HG02571 (cell line): Measurements from ENCODE around the gene PACRG.
"Not testable (repeated sequence)": the region's sequence is repeated elsewhere in the genome, so short reads cannot be mapped to it uniquely, and the experiment has no call there.

Source experiments
- ATAC-seq: cut with Tn5 transposase; IDR thresholded peaks from one replicate; pipeline ENCODE4 v1.9.1; 2021; ENCODE audit warnings: mild to moderate bottlenecking, moderate library complexity; ENCODE audit not compliant: unreplicated experiment

The PACRG gene

GRCh38 chr6:162727322-162728182 lies at the start of gene PACRG, which contains the start of gene PRKN:
Gene PACRG (plus strand): TSS chr6:162727974.
Gene PRKN (minus strand): TSS chr6:162727766.
- ATAC-seq = peak; percentile 96

- not testable (repeated sequence) for ATAC-seq
Observed at GRCh38 chr6:162678896-162679295, 48.9 kb upstream of the PACRG start.

GRCh38 chr6:162679681-162680080 lies 48.1 kb upstream of the PACRG start:
- ATAC-seq = no peak

GRCh38 chr6:162680367-162680766 lies 47.4 kb upstream of the PACRG start:
- ATAC-seq = no peak

GRCh38 chr6:162680871-162681270 lies 46.9 kb upstream of the PACRG start:
- no peak for ATAC-seq

GRCh38 chr6:162681447-162681846 lies 46.3 kb upstream of the PACRG start:
- no peak for ATAC-seq

GRCh38 chr6:162683135-162683534 lies 44.6 kb upstream of the PACRG start:
- ATAC-seq = no peak

- ATAC-seq = no peak
Observed at GRCh38 chr6:162684052-162684451, 43.7 kb upstream of the PACRG start.

- no peak for ATAC-seq
Observed at GRCh38 chr6:162684961-162685360, 42.8 kb upstream of the PACRG start.

- ATAC-seq = no peak
Observed at GRCh38 chr6:162685586-162685985, 42.2 kb upstream of the PACRG start.

GRCh38 chr6:162688751-162689345 lies 38.9 kb upstream of the PACRG start:
- no peak for ATAC-seq

- no peak for ATAC-seq
Observed at GRCh38 chr6:162690158-162690557, 37.6 kb upstream of the PACRG start.

GRCh38 chr6:162697872-162698403 lies 29.8 kb upstream of the PACRG start:
- ATAC-seq = no peak

GRCh38 chr6:162698440-162698839 lies 29.3 kb upstream of the PACRG start:
- no peak for ATAC-seq

- ATAC-seq = no peak
Observed at GRCh38 chr6:162699961-162700360, 27.8 kb upstream of the PACRG start.

- no peak for ATAC-seq
Observed at GRCh38 chr6:162700966-162701365, 26.8 kb upstream of the PACRG start.

- ATAC-seq = no peak
Observed at GRCh38 chr6:162701551-162701950, 26.2 kb upstream of the PACRG start.

GRCh38 chr6:162702446-162702845 lies 25.3 kb upstream of the PACRG start:
- no peak for ATAC-seq

- no peak for ATAC-seq
Observed at GRCh38 chr6:162704001-162704400, 23.8 kb upstream of the PACRG start.

GRCh38 chr6:162705736-162706135 lies 22.0 kb upstream of the PACRG start:
- no peak for ATAC-seq

- no peak for ATAC-seq
Observed at GRCh38 chr6:162706232-162706631, 21.5 kb upstream of the PACRG start.

- no peak for ATAC-seq
Observed at GRCh38 chr6:162708971-162709370, 18.8 kb upstream of the PACRG start.
